ENCODE measurements around the gene FUS.
"Not testable (repeated sequence)": the region's sequence is repeated elsewhere in the genome, so short reads cannot be mapped to it uniquely, and the experiment has no call there.

FUS gene

DNA sequence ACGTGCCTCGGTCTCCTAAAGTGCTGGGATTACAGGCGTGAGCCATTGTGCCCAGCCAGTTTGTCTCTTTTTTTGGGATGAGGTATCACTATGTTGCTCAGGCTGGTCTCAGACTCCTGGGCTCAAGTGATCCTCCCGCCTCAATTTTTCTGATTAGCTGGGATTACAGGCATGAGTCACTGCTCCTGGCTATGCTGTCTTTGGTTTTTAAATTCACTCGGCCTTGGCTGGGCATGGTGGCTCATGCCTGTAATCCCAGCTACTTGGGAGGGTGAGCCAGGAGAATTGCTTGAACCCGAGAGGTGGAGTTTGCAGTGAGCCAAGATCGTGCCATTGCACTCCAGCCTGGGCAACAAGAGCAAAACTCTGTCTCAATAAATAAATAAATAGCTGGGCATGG lies 35.5 kb upstream of the FUS start:
- not testable (repeated sequence) for DNase-seq

DNA sequence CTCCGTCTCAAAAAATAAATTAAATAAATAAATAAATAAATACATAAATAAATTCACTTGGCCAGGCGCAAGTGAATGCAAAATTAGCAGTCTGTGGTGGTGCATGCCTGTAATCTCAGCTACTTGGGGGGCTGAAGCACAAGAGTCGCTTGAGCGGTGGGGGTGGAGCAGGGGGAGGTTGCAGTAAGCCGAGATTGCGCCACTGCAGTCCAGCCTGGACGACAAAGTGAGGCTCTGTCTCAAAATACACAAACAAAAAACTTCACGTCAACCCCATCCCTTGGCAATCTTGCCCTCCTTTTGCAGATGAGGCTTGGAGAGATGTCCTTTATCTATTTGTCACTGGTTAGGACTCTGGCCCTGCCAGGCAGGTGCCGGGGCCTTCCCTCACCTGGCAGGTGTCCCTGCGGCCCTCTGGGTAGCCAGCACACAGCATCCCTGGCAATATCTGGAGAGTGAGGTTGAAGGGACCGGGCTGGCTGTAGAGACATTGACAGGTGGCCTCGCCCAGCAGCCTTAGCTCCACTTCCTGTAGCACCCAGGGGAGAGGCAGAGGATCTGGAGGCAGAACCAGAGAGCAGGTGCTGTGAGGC lies 34.4 kb upstream of the FUS start:
- DNase-seq = no peak

DNA sequence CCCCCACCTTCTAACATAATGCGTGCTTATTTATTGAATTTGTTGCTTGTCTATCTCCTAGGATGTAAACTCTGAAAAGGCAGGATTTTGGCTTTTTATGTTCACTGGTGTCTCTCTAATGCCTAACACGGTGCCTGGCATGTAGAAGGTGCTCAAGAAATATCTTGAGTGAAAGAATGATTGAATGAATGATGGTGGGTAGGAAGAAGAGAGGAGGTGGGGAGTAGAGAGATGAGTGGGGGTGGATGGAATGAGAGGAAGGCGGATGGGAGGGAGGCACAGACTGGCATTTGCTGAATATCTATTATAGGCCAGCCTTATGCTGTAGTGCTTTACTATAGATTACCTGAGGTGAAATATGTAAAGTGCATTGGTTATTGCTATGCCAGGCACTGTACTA lies 32.4 kb upstream of the FUS start:
- no peak for DNase-seq

DNA sequence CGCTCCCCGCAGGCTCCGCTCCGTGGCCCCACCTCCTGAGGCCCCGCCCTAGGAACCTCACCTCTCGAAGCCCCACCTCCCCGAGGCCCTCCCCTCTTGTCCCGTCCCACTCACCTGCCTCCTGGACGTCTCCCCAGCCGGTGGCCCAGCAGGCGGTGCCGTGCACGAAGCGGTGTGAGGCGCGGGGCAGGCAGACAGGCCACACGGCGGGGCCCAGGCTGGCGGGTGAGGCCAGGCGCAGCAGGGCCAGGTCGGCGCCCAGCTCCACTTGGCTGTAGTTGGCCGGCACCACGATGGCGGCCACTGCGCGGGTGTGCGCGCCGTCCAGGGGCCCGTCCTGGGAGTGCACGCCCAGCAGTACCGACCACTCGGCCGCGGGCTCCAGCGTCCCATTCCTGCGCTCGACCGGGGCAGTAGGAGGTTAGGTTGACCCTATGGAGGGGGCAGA lies 31.6 kb upstream of the FUS start:
- DNase-seq = no peak

DNA sequence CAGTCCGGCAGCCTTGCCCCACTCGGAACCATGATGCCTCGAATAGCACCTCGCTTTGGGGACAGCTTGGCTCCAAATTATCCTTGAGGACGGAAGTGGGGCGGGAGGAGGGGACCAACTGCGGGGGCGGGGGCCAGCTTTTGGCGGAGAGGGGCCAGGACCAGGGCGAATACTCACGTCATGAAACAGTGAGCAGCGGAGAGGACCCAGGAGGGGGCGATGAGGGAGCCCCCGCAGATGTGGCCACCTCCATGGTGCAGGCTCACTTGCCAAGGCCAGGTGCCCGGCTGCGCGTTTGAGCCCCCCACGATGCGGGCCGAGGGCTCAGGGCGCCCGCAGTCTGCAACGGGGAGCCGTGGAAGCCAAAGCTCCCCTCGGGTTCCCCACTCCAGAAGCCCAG lies 31.0 kb upstream of the FUS start:
- no peak for DNase-seq

DNA sequence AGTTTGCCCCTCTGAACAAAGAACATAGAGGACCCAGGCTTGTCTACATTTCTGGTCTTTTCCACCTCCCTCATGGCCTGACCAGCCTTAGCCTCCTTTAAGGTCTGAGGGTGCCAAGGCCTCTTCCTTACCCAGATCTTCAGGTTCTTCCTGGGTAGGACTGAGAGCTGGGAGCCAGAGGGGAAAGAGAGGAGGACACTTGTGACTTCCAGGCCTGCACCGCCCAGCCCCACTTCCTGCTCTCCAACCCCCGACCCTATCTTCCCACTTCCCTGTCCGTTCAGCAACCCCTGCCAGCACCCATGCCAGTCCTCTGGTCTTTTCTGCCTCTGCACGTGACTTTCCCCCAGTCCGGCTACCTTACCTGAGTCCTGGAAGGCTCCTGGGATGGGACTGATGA lies 30.6 kb upstream of the FUS start:
- DNase-seq = no peak

DNA sequence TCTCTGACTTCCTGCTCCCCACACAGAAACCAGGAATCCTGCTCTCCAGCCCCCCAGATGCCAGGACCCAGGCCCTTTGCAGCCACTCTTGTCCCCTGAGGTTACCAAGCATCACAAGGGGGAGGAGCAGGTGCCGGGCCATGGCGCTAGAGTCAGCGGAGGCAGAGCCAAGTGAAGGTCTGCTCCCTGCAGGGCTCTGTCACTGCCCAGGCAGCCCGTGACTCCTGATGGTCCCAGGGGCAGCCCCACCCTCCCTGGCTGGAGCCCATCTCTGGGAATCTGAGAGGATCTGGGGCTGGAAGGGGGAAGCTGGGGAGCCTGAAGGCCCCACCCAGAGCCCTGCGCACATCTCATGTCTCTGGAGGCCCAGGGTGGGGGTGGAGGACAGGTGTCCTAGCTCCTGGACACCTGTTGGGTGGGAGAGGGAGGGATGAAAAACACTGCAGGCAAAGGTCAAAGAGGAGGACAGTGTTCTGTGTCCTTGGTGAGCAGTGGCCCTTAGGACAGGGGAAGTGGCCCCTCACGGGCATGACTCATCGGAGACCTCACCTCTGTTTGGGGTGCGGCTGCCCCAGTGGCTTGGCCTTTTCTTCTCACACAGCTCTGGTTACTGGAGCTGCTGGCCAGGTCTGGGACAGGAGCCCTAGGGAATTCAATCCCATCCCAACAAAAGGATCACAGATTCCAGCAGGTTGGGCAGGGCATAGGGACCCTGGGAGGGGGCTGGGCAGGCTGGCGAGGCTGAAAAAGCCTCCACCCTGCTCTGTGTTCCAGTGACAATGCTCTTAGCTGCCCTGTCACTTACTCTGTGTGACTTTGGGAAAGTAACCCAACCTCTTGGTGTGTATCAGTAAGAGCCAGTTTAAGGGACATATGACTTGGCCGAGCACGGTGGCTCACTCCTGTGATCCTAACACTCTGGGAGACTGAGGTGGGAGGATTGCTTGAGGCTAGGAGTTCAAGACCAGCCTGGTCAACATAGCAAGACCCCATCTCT lies 29.7 kb upstream of the FUS start, which contains the start of gene PRSS36:
Gene PRSS36, minus strand, starts transcription at position 173 of the 997 bp plus-strand sequence. Its CDS starts 31 bp downstream, at position 142.
- no peak for DNase-seq

DNA sequence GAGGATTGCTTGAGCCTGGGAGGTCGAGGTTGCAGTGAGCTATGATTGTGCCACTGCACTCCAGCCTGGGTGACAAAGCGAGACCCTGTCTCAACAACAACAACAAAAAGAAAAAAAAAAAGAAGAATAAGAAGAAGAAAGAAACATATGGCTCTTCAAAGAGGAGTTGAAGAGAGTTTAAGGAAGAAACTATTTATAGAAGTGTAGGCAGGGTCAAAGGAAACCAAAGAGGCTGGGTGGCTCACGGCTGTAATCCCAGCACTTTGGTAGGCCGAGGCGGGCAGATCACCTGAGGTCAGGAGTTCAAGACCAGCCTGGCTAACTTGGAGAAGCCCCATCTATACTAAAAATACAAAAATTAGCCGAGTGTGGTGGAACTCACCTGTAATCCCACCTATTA lies 29.0 kb upstream of the FUS start:
- DNase-seq = not testable (repeated sequence)

DNA sequence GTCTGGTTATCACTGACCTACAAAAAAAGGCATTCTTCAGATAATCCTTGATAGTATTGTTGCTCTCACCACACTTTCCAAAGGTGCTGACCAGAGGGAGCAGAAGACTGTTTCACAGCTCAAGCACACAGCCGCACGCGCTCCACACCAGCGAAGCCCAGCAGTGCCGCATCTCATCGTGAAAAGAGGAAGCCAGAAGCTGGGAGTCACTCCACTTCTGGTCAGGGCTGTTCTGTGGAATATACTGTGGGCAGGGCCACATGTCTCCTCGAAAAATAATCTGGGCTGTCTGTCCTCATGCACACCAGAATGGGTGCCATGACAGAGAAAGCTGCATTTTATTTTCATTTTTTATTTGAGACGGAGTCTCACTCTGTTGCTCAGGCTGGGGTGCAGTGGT lies 22.8 kb upstream of the FUS start:
- no peak for DNase-seq

DNA sequence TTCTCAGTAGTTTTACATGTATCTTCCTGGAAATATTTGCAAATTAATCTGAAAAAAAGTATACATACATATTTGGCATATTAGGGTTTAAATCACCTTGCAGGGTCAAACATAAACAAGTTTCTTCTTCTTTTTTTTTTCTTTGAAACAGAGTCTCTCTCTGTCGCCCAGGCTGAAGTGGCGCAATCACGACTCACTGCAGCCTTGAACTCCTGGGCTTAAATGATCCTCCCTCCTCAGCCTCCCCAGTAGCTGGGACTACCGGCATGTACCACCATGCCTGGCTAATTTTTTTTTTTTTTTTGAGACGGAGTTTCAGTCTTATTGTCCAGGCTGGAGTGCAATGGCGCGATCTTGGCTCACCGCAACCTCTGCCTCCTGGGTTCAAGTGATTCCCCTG lies 12.6 kb upstream of the FUS start:
- DNase-seq = no peak

DNA sequence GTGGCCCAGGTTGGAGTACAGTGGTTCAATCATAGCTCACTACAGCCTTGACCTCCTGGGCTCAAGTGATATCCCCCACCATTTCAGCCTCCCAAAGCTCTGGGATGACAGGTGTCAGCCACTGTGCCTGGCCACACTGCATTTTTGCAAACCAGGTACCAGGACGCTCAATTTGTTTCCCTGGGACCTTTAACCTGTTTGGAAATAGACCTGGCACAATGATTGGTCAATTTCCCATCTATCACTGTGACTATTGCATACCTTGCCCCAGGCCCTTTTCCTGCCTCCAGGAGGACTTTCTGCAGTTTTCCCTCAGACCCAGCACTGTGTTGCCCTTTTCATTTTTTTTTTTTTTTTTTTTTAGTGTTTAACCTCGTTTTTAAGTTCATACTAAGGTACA lies 11.1 kb upstream of the FUS start:
- DNase-seq = no peak

DNA sequence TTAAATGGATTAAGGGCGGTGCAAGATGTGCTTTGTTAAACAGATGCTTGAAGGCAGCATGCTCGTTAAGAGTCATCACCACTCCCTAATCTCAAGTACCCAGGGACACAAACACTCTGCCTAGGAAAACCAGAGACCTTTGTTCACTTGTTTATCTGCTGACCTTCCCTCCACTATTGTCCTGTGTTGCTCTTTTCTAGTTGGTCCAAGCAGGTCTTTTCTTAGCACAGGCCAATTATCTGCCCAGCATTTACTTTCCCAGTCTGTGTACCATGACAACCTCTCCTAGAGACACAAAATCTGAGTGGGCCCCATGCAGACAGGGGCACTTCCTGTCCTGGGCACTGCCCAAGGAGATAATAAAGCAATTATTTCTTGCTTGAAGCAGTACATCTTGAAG lies 9.9 kb upstream of the FUS start:
- peak; percentile 63 for DNase-seq

DNA sequence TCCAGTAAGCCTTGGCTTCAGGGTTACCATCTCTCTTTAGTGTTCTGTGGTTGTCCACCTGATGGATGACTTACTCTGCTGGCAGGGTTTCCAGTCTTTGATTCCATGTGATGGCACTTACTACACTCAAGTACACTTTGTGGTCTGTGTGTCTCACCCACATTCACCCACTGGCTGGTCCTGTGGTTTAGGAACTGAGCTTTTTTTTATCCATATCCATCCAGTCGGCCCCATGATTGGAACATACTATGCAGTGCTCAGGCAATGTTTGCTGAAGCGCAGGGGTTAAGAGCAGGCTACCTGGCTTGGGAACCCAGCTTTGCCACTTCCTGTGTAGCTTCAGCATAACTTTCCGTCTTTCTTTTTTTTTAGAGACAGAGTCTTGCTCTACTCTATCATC lies 2.8 kb upstream of the FUS start:
- no peak for DNase-seq

DNA sequence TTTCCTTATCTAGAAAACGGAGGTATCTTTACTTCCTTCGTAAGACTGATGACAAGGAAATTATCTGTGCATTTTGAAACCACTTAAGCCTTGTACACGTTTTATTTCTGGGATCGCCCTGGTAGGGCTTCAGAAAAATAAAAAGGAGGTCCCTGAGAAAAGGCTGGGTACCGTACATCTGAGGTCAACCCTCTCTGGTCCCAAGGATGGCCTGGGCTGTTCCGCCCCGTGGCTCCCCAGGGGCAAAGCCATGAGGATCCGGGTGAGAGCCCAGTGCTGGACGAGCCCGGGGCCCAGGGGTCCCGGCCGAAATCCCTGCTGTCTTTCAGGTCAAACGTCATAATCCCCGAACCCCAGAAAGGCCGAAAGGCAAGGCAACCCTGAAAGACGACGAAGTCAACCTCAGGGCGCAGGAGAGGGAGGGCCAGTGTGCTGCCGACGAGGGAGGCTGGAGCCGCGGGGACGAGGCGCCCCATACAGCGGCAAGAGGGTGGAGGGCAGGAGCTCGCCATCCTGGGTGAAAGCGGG lies 656 bp upstream of the FUS start:
- no peak for DNase-seq

DNA sequence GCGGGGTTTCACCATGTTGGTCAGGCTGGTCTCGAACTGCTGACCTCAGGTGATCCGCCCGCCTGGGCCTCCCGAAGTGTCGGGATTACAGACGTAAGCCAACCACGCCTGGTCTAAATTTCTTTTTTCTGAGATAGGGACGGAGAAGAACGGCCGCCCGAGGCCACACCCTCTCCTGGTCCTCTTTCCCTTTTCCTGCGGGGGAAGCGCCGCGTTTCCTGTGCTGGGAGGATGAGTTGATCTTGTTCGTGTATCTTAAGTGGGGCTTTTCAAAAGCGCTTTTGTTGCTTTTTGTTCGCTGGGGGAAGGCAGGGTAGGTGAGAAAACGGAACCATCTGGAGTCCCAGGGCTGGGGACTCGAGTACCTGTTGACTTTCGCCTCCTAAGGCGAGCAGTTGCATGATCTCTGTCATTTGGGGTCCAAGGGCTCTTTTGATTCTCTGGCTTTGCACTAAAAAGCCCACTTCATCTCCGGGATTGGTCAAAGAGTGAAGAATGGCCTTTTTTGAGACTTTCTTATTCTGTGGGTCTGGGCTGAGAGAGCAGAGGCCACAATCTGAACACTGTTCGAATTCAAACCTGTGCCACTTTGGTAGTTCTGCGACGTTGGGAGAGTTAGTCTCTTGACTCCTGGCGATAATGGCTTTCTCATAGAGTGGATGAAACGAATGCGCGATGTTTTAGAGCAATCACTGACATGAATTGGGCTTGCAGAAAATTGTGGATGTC lies 1.3 kb downstream of the FUS start:
- DNase-seq = no peak

DNA sequence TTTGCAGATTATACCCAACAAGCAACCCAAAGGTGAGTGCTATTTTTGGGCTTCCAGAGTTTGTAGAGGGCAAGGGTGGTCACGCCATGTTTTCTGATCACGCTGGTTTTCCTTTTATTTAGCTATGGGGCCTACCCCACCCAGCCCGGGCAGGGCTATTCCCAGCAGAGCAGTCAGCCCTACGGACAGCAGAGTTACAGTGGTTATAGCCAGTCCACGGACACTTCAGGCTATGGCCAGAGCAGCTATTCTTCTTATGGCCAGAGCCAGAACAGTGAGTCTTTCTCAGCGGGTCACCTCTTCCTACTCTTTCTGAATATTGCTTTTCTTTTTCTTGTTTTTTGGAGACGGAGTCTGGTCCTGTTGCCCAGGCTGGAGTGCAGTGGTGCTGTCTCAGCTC lies 2.5 kb downstream of the FUS start:
- no peak for DNase-seq

DNA sequence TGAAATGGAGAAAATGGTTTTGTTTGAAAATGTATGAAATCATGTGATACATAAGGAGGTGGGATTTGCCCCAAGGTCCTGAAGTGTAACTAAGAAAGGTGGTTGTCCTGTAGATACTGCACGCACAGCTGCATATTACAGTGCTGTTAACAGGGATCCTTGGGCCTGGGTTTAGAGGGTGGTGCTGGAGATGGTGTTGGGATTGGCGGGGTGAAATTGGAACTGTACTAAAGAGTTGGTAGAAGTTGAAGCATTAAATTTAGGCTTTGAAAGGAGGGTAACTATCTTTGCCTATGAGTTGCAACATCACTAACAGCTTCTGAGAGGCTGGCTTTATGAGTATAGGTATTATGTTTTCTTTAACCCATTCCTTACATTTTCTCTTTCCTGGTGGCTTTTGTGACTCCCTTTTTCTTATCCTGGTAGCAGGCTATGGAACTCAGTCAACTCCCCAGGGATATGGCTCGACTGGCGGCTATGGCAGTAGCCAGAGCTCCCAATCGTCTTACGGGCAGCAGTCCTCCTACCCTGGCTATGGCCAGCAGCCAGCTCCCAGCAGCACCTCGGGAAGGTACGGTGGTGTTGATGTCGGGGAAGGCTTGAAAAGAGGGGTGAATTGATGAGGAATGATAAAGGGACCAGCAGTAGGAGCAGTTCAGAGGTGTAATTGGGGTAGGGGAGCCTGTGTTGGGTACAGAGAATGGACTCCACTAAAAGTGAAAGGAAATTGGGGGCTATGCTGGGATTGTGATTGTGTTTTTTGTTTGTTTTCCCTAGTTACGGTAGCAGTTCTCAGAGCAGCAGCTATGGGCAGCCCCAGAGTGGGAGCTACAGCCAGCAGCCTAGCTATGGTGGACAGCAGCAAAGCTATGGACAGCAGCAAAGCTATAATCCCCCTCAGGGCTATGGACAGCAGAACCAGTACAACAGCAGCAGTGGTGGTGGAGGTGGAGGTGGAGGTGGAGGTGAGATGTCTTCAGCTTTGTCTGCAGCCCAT lies 3.8 kb downstream of the FUS start:
- DNase-seq = no peak

DNA sequence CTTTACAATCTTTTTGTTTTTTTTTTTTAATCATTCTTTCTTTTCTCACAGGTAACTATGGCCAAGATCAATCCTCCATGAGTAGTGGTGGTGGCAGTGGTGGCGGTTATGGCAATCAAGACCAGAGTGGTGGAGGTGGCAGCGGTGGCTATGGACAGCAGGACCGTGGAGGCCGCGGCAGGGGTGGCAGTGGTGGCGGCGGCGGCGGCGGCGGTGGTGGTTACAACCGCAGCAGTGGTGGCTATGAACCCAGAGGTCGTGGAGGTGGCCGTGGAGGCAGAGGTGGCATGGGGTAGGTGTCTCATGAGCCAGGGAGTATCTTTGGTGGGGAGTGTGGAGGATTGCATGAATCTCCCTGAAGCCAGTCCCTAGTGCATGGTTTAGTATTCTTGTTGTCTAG lies 4.9 kb downstream of the FUS start:
- no peak for DNase-seq

DNA sequence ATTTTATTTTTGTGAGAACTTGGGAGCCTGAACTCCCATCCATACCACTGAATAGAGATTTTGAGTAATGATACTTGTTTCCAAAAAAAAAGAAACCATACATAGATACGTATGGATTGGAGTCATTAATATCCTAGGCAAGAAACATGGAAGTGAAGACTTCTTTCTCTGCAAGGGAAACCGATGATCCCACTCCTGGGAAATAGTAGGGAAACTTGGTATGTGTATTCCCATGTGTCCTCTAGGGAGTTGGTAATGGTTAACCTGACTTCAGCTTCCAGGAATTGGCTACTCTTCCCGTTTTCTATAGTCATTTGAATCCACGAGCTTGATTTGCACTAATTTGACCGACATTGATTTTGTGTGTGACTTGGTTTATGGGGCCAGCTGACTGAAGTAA lies 5.4 kb downstream of the FUS start:
- no peak for DNase-seq

DNA sequence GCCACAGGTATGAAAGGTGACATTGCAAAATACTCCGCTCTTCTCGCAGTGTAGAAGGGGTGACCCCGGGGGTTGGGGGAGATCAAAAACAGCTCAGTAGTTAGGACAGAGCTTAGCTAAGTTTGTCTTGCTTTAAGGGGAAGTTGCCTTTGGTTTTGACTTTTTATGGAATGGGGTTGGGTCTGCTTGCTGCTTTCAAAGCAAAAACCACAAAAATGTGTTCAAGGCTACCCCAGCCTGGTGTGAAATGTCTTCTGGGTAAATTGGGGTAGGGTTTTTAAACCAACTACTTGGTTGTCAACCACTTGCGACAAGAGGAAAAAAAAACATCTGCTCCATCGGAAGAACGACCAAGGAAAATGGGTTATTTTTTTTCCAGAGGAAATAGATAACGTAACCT lies 6.2 kb downstream of the FUS start:
- no peak for DNase-seq

DNA sequence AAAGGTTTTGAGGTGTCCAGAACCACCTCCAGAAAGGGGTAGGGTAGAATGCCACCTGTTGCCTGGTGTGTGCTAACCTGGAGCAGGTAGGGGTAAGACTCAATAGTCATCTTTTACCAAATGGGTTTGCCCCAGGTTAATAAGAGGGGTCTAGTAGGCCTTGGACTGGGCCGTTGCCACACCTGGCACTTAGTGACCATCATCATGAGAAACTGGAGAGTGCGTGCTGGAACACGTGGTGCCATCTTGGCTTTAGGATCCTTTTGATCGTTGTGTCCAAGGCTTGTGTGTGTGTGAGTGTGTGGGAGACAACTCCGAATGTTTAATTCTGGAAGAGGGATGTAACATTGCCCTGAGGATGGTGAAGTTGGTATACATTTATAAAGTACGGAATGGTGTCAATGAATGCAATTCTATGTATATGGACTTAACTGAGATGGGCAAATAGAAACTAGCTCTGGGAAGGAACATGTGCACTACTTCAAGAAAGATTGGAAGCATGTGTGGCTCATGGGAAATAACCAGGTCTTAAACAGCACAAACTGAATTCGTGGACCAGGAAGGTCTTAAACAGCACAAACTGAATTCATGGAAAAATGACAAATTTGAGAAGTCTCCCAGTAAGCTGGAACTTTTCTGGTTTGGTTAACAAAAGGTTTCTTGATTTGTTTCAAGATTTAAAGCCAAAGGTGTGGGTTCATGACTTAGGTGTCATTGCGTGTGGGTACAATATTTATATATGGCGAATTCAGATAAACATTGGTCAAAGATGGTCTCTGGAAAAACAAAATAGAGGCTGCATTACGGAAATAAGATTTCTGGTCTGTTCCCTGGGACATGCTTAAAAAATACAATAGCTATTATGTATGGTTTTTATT lies 7.2 kb downstream of the FUS start:
- DNase-seq = no peak

Data from COR-L47 (cell line).